Measurements from ENCODE around the gene NUS1. TPM values are rescaled to one million over a fixed set of nuclear protein-coding genes. Genes with fewer than 3 reads are reported as not detected.
A peak's percentile ranks its signal among the peaks of the same experiment; 100 is the strongest.

The NUS1 gene
- total and polyA plus RNA-seq, 10 of the 15 experiments (the other 5 are each of a cell fraction or from before 2014, with no cell fraction given) = 16.7 to 46.5 (median 22.1) TPM

GRCh38 chr6:117674991-117675657 is at the start of gene NUS1 (continued):
- TF ChIP-seq, protein P1, sequence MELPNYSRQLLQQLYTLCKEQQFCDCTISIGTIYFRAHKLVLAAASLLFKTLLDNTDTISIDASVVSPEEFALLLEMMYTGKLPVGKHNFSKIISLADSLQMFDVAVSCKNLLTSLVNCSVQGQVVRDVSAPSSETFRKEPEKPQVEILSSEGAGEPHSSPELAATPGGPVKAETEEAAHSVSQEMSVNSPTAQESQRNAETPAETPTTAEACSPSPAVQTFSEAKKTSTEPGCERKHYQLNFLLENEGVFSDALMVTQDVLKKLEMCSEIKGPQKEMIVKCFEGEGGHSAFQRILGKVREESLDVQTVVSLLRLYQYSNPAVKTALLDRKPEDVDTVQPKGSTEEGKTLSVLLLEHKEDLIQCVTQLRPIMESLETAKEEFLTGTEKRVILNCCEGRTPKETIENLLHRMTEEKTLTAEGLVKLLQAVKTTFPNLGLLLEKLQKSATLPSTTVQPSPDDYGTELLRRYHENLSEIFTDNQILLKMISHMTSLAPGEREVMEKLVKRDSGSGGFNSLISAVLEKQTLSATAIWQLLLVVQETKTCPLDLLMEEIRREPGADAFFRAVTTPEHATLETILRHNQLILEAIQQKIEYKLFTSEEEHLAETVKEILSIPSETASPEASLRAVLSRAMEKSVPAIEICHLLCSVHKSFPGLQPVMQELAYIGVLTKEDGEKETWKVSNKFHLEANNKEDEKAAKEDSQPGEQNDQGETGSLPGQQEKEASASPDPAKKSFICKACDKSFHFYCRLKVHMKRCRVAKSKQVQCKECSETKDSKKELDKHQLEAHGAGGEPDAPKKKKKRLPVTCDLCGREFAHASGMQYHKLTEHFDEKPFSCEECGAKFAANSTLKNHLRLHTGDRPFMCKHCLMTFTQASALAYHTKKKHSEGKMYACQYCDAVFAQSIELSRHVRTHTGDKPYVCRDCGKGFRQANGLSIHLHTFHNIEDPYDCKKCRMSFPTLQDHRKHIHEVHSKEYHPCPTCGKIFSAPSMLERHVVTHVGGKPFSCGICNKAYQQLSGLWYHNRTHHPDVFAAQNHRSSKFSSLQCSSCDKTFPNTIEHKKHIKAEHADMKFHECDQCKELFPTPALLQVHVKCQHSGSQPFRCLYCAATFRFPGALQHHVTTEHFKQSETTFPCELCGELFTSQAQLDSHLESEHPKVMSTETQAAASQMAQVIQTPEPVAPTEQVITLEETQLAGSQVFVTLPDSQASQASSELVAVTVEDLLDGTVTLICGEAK (IDR thresholded peaks at IDR 0.05; ENCODE audit: borderline replicate concordance) = peak; percentile 82
- TF ChIP-seq, protein P2, sequence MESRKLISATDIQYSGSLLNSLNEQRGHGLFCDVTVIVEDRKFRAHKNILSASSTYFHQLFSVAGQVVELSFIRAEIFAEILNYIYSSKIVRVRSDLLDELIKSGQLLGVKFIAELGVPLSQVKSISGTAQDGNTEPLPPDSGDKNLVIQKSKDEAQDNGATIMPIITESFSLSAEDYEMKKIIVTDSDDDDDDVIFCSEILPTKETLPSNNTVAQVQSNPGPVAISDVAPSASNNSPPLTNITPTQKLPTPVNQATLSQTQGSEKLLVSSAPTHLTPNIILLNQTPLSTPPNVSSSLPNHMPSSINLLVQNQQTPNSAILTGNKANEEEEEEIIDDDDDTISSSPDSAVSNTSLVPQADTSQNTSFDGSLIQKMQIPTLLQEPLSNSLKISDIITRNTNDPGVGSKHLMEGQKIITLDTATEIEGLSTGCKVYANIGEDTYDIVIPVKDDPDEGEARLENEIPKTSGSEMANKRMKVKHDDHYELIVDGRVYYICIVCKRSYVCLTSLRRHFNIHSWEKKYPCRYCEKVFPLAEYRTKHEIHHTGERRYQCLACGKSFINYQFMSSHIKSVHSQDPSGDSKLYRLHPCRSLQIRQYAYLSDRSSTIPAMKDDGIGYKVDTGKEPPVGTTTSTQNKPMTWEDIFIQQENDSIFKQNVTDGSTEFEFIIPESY (IDR thresholded peaks at IDR 0.05) = no peak
- TF ChIP-seq MXI1 (IDR thresholded peaks at IDR 0.05; ENCODE audit: low read depth, low read length) (peak; percentile 88), NR2C2 (IDR thresholded peaks at IDR 0.05; ENCODE audit: borderline replicate concordance, control insufficient read depth, insufficient read length, low read depth) (no peak), TARDBP (IDR thresholded peaks at IDR 0.05; ENCODE audit: borderline replicate concordance) (no peak), SMAD1 (IDR thresholded peaks at IDR 0.05; ENCODE audit: low read depth, partially characterized antibody) (no peak), HDAC6 (IDR thresholded peaks at IDR 0.05; ENCODE audit: unreplicated experiment) (no peak), RAD51 (IDR thresholded peaks at IDR 0.05) (peak; percentile 85), MYC (IDR thresholded peaks at IDR 0.05; ENCODE audit: insufficient read depth, insufficient read length, insufficient replicate concordance, low read length, severe bottlenecking) (peak; percentile 67), ZNF687 (IDR thresholded peaks at IDR 0.05) (0 out of 2 replicates have a peak, but pooled peaks have one; percentile 11), MTA2 (IDR thresholded peaks at IDR 0.05; ENCODE audit: low read depth) (no peak)
- TF ChIP-seq, protein P3, sequence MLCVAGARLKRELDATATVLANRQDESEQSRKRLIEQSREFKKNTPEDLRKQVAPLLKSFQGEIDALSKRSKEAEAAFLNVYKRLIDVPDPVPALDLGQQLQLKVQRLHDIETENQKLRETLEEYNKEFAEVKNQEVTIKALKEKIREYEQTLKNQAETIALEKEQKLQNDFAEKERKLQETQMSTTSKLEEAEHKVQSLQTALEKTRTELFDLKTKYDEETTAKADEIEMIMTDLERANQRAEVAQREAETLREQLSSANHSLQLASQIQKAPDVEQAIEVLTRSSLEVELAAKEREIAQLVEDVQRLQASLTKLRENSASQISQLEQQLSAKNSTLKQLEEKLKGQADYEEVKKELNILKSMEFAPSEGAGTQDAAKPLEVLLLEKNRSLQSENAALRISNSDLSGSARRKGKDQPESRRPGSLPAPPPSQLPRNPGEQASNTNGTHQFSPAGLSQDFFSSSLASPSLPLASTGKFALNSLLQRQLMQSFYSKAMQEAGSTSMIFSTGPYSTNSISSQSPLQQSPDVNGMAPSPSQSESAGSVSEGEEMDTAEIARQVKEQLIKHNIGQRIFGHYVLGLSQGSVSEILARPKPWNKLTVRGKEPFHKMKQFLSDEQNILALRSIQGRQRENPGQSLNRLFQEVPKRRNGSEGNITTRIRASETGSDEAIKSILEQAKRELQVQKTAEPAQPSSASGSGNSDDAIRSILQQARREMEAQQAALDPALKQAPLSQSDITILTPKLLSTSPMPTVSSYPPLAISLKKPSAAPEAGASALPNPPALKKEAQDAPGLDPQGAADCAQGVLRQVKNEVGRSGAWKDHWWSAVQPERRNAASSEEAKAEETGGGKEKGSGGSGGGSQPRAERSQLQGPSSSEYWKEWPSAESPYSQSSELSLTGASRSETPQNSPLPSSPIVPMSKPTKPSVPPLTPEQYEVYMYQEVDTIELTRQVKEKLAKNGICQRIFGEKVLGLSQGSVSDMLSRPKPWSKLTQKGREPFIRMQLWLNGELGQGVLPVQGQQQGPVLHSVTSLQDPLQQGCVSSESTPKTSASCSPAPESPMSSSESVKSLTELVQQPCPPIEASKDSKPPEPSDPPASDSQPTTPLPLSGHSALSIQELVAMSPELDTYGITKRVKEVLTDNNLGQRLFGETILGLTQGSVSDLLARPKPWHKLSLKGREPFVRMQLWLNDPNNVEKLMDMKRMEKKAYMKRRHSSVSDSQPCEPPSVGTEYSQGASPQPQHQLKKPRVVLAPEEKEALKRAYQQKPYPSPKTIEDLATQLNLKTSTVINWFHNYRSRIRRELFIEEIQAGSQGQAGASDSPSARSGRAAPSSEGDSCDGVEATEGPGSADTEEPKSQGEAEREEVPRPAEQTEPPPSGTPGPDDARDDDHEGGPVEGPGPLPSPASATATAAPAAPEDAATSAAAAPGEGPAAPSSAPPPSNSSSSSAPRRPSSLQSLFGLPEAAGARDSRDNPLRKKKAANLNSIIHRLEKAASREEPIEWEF (IDR thresholded peaks at IDR 0.05; ENCODE audit: insufficient replicate concordance, low read depth, low read length) = no peak
